ENCODE measurements around the gene XPC. TPM values are rescaled to one million over a fixed set of nuclear protein-coding genes. Genes with fewer than 3 reads are reported as not detected.
A peak's percentile ranks its signal among the peaks of the same experiment; 100 is the strongest.

Gene XPC
- total RNA-seq, 1 donor from 2014 or later = 10.4 TPM

DNA sequence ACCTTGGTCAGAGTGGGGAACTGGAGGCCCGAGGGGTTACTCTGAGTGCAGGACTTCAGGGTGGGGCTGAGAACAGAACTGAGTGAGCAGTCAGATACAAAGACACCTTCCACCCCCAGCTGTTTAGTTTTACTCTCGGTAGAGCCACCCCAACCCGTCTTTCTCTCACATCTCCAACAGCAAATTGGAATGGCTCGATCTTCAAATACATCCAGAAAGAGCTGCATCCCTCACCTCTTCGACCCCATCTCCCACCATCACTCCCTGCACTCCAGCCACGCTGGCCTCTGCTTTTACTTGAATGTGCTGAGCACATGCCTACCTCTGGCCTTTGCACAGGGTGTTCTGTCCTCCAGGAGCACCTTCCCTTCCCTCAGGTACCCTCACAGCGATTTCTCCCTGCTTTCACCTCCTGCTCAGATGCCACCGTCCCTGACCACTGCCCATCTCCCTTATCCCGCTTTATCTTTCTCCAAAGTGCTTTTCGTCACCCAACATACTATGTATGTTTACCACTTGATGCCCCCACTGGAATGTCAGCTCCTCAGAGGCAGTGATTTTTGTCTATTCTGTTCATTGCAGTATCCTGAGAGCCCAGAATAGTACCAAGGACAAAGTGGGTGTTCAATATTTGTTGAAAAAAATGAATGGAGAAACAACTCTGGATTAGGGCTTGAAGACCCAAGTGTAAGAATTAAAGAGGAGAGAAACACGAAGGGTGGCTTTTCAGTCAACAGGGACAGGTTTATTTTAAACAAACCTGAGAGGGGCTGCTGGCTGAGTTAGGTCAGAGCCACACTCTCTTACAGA is 58.1 kb downstream of the XPC start:
- DNase-seq = no peak
- no peaks in the 10 kb centered on the region for H3K27me3 ChIP-seq (ENCODE audit: low read depth)
- H3K36me3 ChIP-seq = peaks cover 32% of the 10 kb centered on the region

DNA sequence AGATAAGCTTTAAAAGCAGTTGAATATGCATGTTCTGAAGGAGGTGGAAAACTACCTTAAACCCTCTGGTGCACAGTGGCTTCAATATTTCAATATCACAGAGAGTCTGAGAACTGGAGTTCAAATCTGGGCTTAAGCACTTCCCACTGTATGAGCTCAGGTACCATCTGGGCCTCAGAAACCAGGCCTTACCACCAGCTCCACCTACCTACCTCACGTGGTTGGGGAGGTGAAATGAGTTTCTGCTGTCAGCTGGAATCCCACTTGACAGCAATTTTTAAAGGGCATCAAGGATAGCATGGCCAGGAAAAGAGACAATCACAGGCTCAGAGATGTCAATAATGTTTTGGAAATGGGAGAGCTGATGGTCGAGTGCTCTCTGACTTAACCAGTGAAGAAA is 58.8 kb downstream of the XPC start:
- Histone ChIP-seq H3K36me3 (peaks cover 38% of the 10 kb centered on the region), H3K27me3 (ENCODE audit: low read depth) (no peaks in the 10 kb centered on the region), H3K27ac (replicated peaks) (peak overlapping the region; percentile 17), H3K4me1 (peaks cover 43% of the 10 kb centered on the region), H3K9me3 (replicated peaks) (no peaks in the 10 kb centered on the region), H3K4me3 (no peak overlapping the region)
- TF ChIP-seq, protein P1, sequence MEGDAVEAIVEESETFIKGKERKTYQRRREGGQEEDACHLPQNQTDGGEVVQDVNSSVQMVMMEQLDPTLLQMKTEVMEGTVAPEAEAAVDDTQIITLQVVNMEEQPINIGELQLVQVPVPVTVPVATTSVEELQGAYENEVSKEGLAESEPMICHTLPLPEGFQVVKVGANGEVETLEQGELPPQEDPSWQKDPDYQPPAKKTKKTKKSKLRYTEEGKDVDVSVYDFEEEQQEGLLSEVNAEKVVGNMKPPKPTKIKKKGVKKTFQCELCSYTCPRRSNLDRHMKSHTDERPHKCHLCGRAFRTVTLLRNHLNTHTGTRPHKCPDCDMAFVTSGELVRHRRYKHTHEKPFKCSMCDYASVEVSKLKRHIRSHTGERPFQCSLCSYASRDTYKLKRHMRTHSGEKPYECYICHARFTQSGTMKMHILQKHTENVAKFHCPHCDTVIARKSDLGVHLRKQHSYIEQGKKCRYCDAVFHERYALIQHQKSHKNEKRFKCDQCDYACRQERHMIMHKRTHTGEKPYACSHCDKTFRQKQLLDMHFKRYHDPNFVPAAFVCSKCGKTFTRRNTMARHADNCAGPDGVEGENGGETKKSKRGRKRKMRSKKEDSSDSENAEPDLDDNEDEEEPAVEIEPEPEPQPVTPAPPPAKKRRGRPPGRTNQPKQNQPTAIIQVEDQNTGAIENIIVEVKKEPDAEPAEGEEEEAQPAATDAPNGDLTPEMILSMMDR (IDR thresholded peaks at IDR 0.05; ENCODE audit: borderline replicate concordance) = no peak
- intact Hi-C loops (cut with micrococcal nuclease) = no loop called here
- no peak for DNase-seq

More for the DNA sequence above, 58.1 kb downstream of the XPC start:
- Histone ChIP-seq H3K27ac (replicated peaks) (no peak overlapping the region), H3K9me3 (replicated peaks) (no peaks in the 10 kb centered on the region), H3K4me3 (no peak overlapping the region), H3K4me1 (peaks cover 47% of the 10 kb centered on the region)
- intact Hi-C loops (cut with micrococcal nuclease) = no loop called here
- TF ChIP-seq, protein P1 (IDR thresholded peaks at IDR 0.05; ENCODE audit: borderline replicate concordance) = no peak

GRCh38 chr3:14118400-14119381 is 59.7 kb downstream of the XPC start:
- no peak for DNase-seq
- intact Hi-C loops (cut with micrococcal nuclease) = no loop called here

DNA sequence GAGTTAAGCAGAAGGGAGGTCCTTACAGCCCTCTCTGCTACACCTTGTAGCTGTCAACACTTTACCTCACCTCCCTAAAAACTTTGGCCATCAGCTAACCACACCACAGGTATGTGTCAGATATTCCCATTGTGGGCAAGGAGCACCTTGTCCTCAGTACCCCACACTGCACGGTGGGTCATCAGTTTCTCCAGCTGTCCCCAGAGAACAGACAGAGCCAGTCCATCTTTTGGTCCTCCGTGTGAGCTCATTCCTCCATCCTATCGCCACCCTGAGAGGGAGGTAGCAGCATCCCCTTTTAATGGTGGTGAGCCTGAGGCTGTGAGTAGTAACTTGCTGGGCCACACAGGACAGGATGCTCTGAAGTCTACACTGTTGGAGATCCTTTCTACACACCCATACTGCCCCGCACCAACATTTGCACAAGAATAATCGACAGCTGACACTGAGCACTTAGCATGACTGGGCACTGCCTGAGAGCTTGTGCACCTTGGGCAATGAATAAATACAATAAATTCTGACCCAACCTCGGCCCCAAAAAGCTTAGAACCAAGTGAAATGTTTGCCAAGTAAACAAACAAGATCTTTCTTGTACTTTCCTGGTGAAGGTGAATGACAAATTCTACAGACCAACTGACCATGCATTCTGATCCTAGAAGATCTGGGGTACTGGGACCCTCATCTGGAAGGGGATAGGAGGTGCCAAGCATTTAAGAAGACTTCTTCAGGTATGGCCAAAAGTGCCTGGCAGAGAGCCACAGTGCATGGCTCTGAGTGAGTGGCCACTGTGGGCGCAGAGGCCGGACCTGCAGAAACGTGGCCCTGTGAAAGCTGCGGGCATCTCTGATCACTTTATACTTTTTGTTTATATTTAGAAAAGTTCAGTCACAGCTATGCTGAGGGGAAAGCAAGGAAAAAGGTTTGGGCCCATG is 60.7 kb downstream of the XPC start:
- Histone ChIP-seq H3K27me3 (ENCODE audit: low read depth) (no peaks in the 10 kb centered on the region), H3K27ac (replicated peaks) (no peak overlapping the region), H3K4me1 (peaks cover 24% of the 10 kb centered on the region), H3K36me3 (peaks cover 55% of the 10 kb centered on the region), H3K4me3 (no peak overlapping the region), H3K9me3 (replicated peaks) (no peaks in the 10 kb centered on the region)
- no peak for DNase-seq
- intact Hi-C loops (cut with micrococcal nuclease) = no loop called here
- TF ChIP-seq, protein P1 (IDR thresholded peaks at IDR 0.05; ENCODE audit: borderline replicate concordance) = no peak

More at GRCh38 chr3:14118400-14119381, 59.7 kb downstream of the XPC start:
- Histone ChIP-seq H3K27me3 (ENCODE audit: low read depth) (no peaks in the 10 kb centered on the region), H3K9me3 (replicated peaks) (no peaks in the 10 kb centered on the region), H3K4me3 (no peak overlapping the region), H3K36me3 (peaks cover 47% of the 10 kb centered on the region), H3K27ac (replicated peaks) (peak overlapping the region; percentile 17), H3K4me1 (peaks cover 33% of the 10 kb centered on the region)
- TF ChIP-seq, protein P1 (IDR thresholded peaks at IDR 0.05; ENCODE audit: borderline replicate concordance) = no peak
